ENCODE measurements around the gene KLF11.

KLF11 gene

DNA sequence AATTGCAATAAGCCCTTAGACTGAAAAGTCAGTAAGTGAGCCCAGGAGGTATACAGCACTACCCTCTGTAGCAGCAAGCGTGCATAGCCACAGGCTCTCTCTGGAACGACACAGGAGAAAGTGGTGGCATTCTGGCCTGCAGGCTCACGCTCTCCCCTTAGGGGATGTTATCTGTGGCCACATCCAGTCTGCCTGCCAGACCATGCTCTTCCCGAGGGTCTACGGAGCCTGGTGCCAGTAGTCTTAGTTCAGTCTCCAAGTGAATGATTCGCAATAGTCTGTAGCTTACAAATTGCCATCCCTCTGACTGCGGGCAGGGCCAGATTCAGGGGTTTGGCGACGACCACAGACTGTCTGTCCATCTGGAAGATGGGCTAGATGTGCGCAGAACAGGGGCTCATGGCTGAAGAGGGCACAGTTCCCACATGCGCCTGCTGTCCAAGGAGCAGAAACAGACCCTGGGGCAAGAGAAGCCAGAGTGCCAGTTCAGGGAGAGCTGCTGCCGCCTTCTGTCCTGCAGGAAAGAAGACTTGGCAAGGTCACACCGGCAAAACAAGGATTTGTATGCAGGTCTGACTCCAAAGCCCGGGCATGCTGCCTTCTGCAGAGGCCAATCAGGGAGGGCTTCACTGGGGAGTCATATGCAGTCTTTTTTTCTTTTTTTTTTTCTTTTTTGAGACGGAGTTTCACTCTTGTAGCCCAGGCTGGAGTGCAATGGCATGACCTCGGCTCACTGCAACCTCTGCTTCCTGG lies 3.5 kb upstream of the KLF11 start:
- DNase-seq, result peak in 51 of 58 donors; percentile 19 to 88 (median 57)

DNA sequence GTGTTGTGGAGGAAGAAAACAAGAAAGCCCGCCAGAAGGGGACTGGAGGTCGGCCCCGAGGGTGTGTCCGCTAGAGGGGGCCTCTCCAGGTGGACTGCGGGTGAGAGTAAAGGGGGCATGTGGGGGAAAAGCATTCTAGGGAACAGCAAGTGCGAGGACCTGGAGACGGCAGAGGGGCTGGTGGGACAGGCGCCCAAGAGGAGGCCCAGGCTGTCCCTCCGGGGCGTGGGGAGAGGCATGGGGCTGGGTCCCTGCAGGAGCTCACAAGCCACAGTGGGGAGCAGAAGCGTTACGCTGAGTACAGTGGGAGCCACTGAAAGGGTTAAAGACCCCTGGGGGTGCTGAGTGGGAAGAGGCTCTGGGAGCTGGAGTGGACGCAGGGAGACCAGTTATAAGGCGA lies 1.6 kb upstream of the KLF11 start:
- DNase-seq, result no peak

DNA sequence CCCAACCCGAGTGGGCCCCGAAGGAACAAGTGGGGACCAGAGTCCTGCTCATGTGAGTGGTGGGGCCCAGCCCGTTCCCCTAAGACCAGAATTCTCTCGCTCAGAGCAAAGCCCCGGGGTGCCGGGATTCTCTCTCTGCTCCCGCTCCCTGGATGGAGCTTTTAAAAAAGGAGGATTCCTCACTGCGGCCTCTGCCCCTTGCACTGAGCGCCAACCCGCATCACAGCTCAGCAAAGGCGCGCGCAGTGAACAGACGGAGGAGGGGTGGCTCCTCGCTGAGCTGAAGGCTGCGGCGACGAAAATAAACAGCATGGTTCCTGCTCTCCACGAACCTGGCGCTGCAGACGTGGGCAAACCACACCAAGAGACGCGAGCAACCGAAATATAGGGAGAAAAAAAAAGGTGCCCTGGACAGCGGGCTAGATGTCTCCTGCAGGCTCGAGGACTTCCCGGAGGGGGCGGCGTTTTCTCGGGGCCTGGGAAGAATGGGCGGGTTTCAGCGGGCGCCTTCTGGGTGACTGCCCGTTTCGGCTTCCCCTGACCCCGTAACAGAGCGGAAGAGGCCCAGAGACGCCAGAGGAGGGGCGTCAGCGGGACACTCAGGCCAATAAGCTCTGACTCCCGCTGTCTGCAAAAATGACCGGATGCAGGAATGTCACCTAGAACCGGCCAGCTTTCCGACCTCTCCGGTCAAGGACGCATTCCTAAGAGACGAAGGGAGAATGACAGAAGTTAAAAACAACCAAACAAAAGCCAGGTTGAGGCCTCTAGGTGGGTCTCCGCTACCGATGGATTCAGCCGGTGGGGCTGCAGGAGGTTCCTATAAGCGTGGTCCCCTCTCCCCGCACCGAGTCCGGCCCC lies 819 bp upstream of the KLF11 start:
- peak in 29 of 58 donors; percentile 20 to 68 (median 38) for DNase-seq

DNA sequence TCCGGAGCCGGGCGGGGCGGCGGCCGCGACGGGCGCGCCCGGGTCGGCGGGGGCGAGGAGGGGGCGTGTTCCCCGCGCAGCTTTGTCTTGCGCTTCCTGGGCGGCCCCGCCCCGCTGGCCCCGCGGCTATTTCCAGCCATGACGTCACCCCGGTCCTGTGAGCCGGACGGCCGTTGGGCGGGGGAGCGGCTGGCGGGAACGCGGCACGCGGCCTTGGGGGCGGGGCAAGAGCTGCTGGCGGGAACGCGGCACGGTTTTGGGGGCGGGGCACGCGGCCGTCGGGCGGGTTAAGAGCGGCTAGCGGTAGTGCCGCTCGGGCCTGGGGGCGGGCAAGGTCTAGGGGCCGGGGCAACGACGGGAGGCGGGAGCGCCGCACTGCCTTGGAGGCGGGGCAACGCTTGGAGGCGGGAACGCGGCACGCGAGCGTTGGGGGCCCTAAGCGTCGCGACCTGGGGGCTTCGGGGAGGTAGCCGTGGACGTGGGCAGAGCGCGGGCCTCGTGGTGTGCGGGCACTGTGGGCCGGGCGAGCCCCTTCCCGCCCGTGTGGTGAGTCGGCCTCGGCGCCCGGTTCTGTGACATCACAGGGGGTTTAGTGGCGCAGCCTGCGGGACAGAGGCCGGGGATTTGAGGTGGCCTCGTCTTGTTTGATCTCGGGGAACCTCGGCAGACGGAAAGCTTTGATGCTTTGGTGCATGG lies 704 bp downstream of the KLF11 start:
- DNase-seq, result peak in 55 of 58 donors; percentile 19 to 92 (median 76)

DNA sequence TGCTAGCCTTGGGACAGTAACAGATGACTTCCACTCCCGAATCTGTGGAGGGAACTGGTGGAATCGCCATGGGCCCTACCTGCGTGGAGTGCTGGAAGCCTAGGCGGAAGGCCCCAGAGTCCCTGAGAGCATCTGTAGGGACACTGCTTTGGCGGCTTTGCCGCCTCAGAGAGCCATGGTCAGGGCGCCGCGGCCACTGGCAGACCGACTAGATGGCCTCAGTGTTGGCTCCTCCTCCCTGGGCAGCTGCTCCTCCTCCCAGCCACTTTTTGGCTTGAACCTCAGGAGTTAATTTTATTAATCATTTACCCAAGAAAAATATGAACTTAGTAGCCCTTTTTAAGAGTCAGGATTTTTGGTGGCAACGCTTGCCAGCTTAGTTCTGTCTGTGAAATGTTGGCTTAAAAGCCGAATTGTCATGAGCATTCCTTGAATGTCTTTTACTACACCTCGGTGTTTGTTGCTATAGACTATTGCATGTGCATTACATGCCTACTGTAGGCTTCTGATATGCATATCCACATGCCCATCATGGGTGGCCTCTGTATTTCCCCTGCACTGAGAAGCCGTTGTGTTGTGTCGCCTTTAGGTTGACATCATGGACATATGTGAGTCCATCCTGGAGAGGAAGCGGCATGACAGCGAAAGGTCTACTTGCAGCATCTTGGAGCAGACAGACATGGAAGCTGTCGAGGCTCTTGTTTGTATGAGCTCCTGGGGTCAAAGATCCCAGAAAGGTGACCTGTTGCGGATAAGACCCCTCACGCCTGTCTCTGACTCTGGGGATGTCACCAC lies 2.4 kb downstream of the KLF11 start:
- DNase-seq, result no peak

DNA sequence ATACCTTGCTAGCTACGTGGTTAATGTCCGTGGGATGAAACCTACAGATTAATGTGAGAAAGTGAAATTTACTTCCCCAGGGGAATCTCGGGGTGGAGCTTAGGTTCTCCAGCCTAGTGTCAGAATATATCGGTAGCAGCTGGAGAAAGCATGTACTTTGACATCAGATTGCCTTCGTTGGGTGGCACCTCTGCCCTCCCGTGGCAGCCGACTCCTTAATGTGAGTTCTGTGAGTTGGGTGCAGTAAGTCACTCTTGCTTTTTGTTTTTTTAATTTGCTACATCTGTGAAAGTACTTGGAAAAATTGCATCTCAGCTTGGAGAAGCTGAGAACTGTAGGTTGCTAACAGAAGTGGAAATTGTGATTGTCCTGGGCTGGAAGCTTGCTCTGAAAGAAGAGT lies 3.6 kb downstream of the KLF11 start:
- no peak for DNase-seq

DNA sequence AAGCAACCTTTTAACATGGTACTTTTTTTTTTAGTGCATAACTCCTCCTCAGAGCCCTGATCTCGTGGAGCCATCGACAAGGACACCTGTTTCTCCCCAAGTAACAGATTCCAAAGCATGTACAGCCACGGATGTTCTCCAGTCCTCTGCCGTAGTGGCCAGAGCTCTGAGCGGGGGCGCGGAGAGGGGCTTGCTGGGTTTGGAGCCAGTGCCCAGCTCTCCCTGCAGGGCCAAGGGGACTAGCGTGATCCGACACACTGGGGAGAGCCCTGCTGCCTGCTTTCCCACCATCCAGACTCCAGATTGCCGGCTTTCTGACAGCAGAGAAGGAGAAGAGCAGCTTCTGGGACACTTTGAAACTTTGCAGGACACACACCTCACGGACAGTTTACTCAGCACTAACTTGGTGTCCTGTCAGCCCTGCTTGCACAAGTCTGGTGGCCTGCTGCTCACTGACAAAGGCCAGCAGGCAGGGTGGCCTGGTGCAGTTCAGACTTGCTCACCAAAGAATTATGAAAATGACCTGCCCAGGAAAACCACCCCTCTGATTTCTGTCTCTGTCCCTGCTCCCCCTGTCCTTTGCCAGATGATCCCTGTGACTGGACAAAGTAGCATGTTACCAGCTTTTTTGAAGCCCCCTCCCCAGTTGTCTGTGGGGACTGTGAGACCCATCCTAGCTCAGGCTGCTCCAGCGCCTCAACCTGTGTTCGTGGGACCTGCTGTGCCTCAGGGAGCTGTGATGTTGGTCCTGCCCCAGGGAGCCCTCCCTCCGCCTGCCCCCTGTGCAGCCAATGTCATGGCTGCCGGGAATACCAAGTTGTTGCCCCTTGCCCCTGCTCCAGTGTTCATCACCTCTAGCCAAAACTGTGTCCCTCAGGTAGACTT lies 4.5 kb downstream of the KLF11 start:
- no peak for DNase-seq

DNA sequence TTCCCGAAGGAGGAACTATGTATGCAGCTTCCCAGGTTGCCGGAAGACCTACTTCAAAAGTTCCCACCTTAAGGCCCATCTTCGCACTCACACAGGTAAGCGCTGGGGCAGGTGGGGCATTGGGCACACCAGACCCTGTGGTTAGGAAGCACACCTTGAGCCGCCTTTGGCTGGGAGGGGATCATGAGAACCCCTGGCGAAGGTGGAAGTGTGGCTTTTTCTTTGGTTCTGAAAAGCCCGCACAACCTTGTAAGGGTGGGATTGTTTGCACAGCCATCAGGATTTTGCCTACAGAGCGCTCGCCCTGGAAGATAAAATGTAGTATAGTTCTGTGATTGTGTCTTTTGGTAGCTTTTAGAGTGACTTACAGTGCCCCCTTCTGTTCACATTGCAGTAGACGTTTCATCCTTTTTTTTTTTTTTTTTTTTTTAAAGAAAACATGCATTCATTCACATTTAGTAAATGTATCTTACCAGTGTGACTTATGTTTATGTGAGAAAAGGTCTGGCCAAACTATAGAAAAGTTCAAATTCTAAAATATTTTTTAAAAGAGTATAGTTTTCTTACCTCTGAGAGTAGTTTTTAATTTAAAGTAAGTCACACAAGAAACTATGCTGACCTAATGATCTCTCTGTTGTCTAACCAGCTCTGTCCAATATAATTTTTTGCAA lies 5.3 kb downstream of the KLF11 start:
- DNase-seq, result peak in 3 of 58 donors; percentile 18 to 60 (median 37)

DNA sequence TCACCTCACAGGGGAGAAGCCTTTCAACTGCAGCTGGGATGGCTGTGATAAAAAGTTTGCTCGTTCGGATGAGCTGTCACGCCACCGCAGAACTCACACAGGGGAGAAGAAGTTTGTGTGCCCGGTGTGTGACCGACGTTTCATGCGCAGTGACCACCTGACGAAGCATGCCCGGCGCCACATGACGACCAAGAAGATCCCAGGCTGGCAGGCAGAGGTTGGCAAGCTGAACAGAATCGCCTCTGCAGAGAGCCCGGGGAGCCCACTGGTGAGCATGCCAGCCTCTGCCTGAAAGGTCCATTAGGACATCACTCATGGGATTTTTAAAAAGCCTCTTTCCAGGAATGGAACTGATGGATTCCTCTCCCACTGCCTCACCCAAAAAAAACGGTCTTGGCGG lies 8.9 kb downstream of the KLF11 start:
- DNase-seq, result no peak

DNA sequence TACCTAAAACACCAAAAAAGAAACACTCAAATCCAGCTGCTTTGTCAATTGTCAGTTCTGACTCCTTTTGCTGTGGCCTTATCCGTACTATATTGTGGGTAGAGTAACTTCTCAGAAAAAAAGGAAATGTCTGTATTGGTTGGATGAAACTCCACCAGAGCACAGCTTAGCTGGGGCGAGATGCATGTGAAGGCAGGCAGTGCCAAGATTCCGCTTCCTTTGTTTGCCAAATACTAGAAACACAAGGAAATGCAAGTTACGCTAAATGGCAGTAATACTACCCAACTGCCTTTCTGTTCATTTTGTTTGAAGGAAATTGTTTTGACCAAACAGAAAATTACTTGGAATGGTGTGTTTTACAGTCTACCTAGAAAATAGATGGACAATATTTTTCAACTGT lies 10.0 kb downstream of the KLF11 start:
- DNase-seq, result no peak

DNA sequence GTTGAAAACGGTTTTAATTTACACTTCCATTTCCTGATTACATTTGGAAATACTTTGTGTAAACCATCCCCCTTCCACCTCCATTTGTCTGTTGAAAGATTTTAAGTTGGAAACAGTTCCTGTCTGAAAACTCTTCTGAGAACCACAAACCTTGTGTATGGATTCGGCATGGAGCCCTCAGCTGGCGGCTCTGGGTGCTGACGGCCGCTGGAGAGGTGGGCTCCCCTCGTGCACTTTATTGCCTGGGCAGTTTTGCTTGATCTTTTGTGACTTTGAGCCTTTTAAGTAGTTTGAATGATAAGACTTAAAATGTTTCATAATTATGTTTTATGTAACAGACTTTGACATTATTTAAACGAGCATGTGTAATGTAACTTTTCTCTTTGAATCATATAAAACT lies 11.1 kb downstream of the KLF11 start:
- no peak for DNase-seq

DNA sequence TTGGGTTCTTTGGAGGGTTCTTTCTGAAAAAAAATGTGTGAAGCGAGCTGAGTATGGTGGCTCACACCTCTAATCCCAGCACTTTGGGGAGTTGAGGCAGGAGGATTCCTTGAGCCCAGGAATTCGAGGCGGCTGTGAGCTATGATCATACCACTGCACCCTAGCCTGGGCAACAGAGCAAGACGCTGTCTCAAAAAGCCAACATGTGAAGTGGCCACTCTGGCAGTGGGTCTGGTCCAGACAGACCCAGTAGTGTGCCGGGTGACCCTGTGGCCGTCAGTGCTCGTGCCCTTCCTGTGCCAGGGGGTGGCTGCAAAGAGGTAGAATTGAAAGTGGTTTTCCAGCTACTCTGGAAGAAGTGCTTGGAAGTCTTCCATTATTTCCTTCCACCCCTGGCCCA lies 11.6 kb downstream of the KLF11 start:
- DNase-seq, result no peak

DNA sequence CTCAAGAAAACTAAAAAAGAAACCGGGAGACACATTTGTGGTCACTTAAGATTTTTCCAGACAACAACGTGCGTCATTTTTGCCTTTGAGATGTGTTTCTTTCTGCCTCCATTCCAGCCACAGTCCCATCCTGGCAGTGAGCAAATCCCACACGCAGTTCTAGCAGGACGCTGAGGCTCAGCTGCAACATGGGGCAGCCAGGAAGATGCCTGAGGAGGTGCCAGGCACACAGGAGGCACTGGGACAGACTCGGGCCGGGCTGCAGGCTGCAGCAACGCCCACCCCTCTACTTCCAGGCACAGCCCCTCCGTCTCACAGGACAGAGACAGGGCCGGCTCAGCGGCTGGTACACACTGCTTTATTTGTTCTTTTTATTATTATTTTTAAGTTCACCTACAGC lies 13.1 kb downstream of the KLF11 start:
- DNase-seq, result no peak

DNA sequence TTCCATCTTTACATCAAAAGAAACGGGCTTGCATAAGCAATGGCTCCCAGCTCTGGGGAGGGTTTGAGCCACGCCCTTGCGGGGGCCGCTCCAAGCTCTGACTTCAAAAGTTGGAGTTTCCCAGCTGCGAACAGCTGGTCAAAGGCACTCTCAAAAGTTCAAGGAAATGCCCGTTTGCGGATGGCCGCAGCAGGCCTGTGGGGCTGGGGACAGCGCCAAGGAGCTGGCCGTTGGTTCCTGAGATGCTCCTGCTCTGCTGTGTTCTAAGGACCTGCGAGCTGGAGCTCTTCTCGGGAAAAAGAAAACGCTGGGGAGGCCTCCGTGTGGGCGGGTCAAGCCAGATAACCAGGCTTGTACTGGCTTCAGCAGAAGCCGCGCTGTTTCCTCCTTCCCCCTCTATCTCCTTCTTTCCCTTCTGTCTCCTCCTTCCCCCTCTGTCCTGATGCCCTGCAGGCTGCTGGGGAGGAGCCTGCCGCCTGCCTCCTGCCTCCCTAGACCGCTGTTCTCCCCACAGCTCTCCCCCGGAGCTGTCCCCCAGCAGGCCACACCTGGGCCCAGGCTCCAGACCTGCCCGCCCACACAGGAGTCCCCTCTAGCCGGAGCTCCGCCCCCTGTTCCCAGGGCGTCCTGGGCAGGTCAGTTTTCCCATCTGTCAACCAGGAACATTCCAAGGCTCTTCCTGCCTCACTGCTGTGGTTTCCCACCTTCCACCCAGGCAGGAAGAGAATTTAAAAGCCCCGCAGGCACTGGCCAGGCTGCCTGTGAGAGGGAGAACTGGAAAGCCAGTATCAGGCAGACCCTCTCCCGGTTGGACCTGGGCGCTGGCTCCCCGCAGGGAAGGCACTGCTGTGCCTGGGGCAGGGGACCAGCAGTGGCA lies 14.1 kb downstream of the KLF11 start:
- DNase-seq, result no peak

DNA sequence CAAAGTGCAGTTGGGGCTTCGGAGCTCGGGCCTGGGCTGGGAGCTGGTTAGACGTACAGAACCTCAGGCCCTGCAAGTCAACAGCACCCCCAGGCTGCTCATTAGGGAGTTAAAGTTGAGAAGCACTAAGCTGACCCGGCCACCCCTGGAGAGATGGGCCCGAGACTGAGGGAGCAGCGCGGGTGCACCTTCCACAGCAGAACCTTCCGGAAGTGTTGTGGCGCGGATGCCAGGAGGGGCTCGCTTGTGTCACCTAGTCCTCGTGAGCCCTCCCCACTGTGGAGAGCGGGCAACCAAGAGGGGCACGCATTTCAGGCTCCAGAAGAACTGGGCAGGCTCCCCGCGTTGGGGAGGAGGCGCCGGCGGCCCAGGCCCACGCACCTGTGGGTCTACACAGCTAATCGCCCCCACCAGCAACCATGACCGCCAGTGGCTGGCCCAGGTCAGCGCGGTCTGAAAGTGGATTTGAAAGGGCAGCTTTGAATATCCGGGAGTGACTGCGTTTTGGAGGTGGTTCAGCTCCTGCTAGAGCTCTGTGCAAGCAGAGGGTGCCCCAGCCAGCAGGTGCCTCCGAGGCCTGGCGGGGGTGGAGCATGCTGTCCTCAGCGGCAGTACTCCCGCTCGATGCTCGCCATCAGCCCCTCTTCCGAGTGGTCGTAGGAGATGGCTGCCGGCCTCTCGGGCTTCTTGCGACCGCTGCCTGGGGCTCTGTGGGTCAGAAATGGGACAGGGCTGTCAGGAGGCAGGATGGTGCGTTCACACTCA lies 15.1 kb downstream of the KLF11 start:
- DNase-seq, result no peak

DNA sequence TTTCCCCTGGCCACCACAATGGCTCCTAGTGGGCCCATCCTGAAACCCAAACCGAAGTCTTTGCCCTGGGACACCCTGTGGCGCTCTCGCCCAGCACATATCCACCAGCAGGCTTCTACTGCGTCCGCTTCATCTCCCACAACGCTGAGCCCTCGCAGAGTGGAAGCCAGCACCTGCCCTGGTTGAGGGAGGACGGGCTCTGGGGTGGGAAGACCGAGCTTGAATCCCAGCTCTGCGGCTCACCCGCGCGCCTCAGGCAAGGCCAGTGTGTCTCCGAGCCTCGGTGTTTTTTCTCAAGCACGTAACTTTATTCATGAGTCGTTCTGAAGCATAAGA lies 15.6 kb downstream of the KLF11 start:
- no peak for DNase-seq

DNA sequence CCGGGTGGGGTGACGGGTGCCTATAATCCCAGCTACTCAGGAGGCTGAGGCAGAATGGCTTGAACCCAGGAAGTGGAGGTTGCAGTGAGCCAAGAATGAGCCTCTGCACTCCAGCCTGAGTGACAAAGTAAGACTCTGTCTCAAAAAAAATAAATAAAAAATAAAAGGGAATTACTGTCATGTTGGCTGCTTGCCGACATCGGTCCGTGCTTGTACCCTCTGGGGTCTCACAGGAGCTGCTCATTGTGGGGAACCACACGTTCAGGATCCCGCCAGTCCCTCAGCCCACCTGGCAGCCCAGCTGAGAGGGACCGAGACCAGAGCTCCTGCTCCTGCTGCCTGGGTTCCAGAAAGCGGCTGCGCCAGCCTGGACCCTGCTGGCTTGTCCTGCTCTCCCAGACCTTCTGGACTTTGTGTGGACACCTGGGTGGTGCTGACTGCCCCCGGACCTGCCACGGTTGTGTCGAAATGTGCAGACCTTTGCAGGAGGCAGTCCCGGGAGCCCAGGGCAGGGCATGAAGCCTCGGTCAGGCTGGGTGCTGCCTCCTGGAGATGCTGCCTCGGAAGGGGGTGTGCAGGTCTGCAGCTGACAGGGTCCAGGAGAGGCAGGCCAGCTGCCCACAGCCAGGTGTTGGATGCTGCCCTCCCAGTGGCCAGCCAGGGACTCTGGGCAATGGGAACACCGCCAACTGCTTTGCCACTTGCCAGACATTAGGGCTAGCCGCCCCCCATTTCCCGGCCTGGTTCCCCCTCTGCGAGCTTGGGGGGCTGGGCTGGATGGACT lies 16.4 kb downstream of the KLF11 start:
- no peak for DNase-seq
